Effector memory CD8-positive, alpha-beta T cell (primary cell): ENCODE data around the gene KLRG1.

Experiments used
- ATAC-seq: fragments of 150-1000 bp; cut with Tn5 transposase; replicated peaks from 2 replicates; pipeline ENCODE4 v1.10.0; 2021; ENCODE audit warnings: mild to moderate bottlenecking, moderate library complexity
- DNase-seq, 3 experiments: peaks; one replicate each; pipeline ENCODE4 v3.0.0; 2021
- H3K27ac Mint-ChIP-seq, 2 donors: one replicate each; pipeline ENCODE4 v1.8.0; 2022; ENCODE audit warnings: mild to moderate bottlenecking in 2 of 2, mixed read lengths in 2 of 2, moderate library complexity in 2 of 2
- H3K27me3 Mint-ChIP-seq, 2 donors: one replicate each; pipeline ENCODE4 v1.8.0; 2022; ENCODE audit warnings: mixed read lengths in 2 of 2
- H3K36me3 Mint-ChIP-seq: one replicate; pipeline ENCODE4 v1.8.0; 2022; ENCODE audit warnings: mild to moderate bottlenecking, moderate library complexity, mixed read lengths; ENCODE audit not compliant: insufficient read depth
- H3K4me1 Mint-ChIP-seq, 2 donors: one replicate each; pipeline ENCODE4 v1.8.0; 2022; ENCODE audit warnings: low read depth in 2 of 2, mixed read lengths in 2 of 2
- H3K4me3 Mint-ChIP-seq, 2 donors: one replicate each; pipeline ENCODE4 v1.8.0; 2022; ENCODE audit warnings: mild to moderate bottlenecking in 2 of 2, mixed read lengths in 2 of 2, moderate library complexity in 2 of 2
- H3K9me3 Mint-ChIP-seq, 2 donors: one replicate each; pipeline ENCODE4 v1.8.0; 2022; ENCODE audit warnings: mixed read lengths in 2 of 2
- total RNA-seq, 9 experiments: gene quantifications; one replicate each; lab custom pipeline; 2026; lab: John Stamatoyannopoulos, UW

The KLRG1 gene
- 2.2 to 190 (median 18.9) reads per million in 9 experiments for total RNA-seq

- Mint-ChIP-seq H3K27ac (peak within 1 kb of the TSS; percentile 89), H3K9me3 (peaks cover 0 to 5% of the 10 kb centered on the region in 2 donors), H3K27me3 (no peaks in the 10 kb centered on the region), H3K4me3 (peak within 1 kb of the TSS; percentile 75 to 88), H3K36me3 (peaks cover 33% of the 10 kb centered on the region), H3K4me1 (peaks cover 39 to 56% of the 10 kb centered on the region in 2 donors)
- ATAC-seq: peak; percentile 72
- peak in 1 of 3 experiments; percentile 25 for DNase-seq
Observed at GRCh38 chr12:8989413-8989812, at the start of gene KLRG1. Gene KLRG1 (plus strand): TSS chr12:8989546. CDS start chr12:8989636, 90 bp downstream.

GRCh38 chr12:8941691-8942478 is 47.5 kb upstream of the KLRG1 start:
- Mint-ChIP-seq H3K4me3 (no peak overlapping the region), H3K27me3 (no peaks in the 10 kb centered on the region), H3K4me1 (peaks cover 13 to 14% of the 10 kb centered on the region in 2 donors), H3K9me3 (no peaks in the 10 kb centered on the region), H3K27ac (peak overlapping the region; percentile 10 to 16), H3K36me3 (peaks cover 62% of the 10 kb centered on the region)
- DNase-seq: no peak
- ATAC-seq: no peak

GRCh38 chr12:8943565-8944186 is 45.7 kb upstream of the KLRG1 start:
- H3K36me3 Mint-ChIP-seq: peaks cover 56% of the 10 kb centered on the region
- no peaks in the 10 kb centered on the region for H3K9me3 Mint-ChIP-seq
- H3K27ac Mint-ChIP-seq: peak overlapping the region in 1 of 2 donors; percentile 16
- ATAC-seq (no peak), DNase-seq (no peak)
- no peaks in the 10 kb centered on the region for H3K27me3 Mint-ChIP-seq
- no peak overlapping the region for H3K4me3 Mint-ChIP-seq
- peaks cover 21 to 32% of the 10 kb centered on the region in 2 donors for H3K4me1 Mint-ChIP-seq

GRCh38 chr12:8946733-8947132 is 42.6 kb upstream of the KLRG1 start:
- ATAC-seq: no peak
- H3K4me1 Mint-ChIP-seq: peaks cover 36 to 56% of the 10 kb centered on the region in 2 donors
- H3K9me3 Mint-ChIP-seq: no peaks in the 10 kb centered on the region
- H3K36me3 Mint-ChIP-seq: peaks cover 49% of the 10 kb centered on the region
- no peak for DNase-seq
- H3K27ac Mint-ChIP-seq: peak overlapping the region; percentile 62 to 88
- no peaks in the 10 kb centered on the region for H3K27me3 Mint-ChIP-seq
- peak overlapping the region in 1 of 2 donors; percentile 91 for H3K4me3 Mint-ChIP-seq

GRCh38 chr12:8947737-8948136 is 41.6 kb upstream of the KLRG1 start:
- peak overlapping the region; percentile 88 to 95 for H3K27ac Mint-ChIP-seq

GRCh38 chr12:8948701-8949341 is 40.5 kb upstream of the KLRG1 start:
- Mint-ChIP-seq H3K9me3 (no peaks in the 10 kb centered on the region), H3K36me3 (peaks cover 37% of the 10 kb centered on the region), H3K27ac (peak overlapping the region; percentile 95 to 99), H3K27me3 (no peaks in the 10 kb centered on the region), H3K4me3 (peak overlapping the region; percentile 91 to 92), H3K4me1 (peaks cover 47 to 71% of the 10 kb centered on the region in 2 donors)
- peak in 1 of 3 experiments; percentile 9 for DNase-seq
- ATAC-seq: no peak

More at GRCh38 chr12:8947737-8948136, 41.6 kb upstream of the KLRG1 start:
- H3K9me3 Mint-ChIP-seq: no peaks in the 10 kb centered on the region
- no peak for ATAC-seq
- no peaks in the 10 kb centered on the region for H3K27me3 Mint-ChIP-seq
- no peak for DNase-seq
- H3K4me3 Mint-ChIP-seq: peak overlapping the region; percentile 91 to 92
- peaks cover 37 to 64% of the 10 kb centered on the region in 2 donors for H3K4me1 Mint-ChIP-seq
- H3K36me3 Mint-ChIP-seq: peaks cover 39% of the 10 kb centered on the region

GRCh38 chr12:8949342-8950220 is 39.8 kb upstream of the KLRG1 start, which contains the start of gene M6PR:
Gene M6PR (minus strand): TSS chr12:8949645. CDS start chr12:8946404, 3,241 bp downstream.
- no peaks in the 10 kb centered on the region for H3K27me3 Mint-ChIP-seq
- peaks cover 37% of the 10 kb centered on the region for H3K36me3 Mint-ChIP-seq
- peak within 1 kb of the TSS; percentile 95 to 99 for H3K27ac Mint-ChIP-seq
- H3K9me3 Mint-ChIP-seq: no peaks in the 10 kb centered on the region
- peak; percentile 81 to 85 (median 82) for DNase-seq
- H3K4me1 Mint-ChIP-seq: peaks cover 50 to 77% of the 10 kb centered on the region in 2 donors
- peak; percentile 65 for ATAC-seq
- peak within 1 kb of the TSS; percentile 91 to 92 for H3K4me3 Mint-ChIP-seq

- peak; percentile 9 for ATAC-seq
- H3K27me3 Mint-ChIP-seq: no peaks in the 10 kb centered on the region
- DNase-seq: no peak
- peaks cover 31% of the 10 kb centered on the region for H3K36me3 Mint-ChIP-seq
- peak overlapping the region; percentile 91 to 92 for H3K4me3 Mint-ChIP-seq
- peaks cover 50 to 77% of the 10 kb centered on the region in 2 donors for H3K4me1 Mint-ChIP-seq
- peak overlapping the region; percentile 95 to 99 for H3K27ac Mint-ChIP-seq
- H3K9me3 Mint-ChIP-seq: no peaks in the 10 kb centered on the region
Observed at GRCh38 chr12:8950221-8950527, 39.2 kb upstream of the KLRG1 start.

GRCh38 chr12:8950702-8951478 is 38.5 kb upstream of the KLRG1 start:
- H3K27ac Mint-ChIP-seq: peak overlapping the region; percentile 95 to 99
- H3K4me3 Mint-ChIP-seq: peak overlapping the region; percentile 91 to 92
- H3K9me3 Mint-ChIP-seq: no peaks in the 10 kb centered on the region
- ATAC-seq: peak; percentile 6
- peaks cover 27% of the 10 kb centered on the region for H3K36me3 Mint-ChIP-seq
- peak in 1 of 3 experiments; percentile 24 for DNase-seq
- H3K27me3 Mint-ChIP-seq: no peaks in the 10 kb centered on the region
- H3K4me1 Mint-ChIP-seq: peaks cover 49 to 77% of the 10 kb centered on the region in 2 donors

- ATAC-seq (peak; percentile 18), DNase-seq (peak; percentile 26 to 45 (median 30))
- no peaks in the 10 kb centered on the region for H3K27me3 Mint-ChIP-seq
- H3K4me3 Mint-ChIP-seq: peak overlapping the region; percentile 91 to 92
- H3K27ac Mint-ChIP-seq: peak overlapping the region; percentile 95 to 99
- H3K36me3 Mint-ChIP-seq: peaks cover 27% of the 10 kb centered on the region
- no peaks in the 10 kb centered on the region for H3K9me3 Mint-ChIP-seq
- peaks cover 48 to 73% of the 10 kb centered on the region in 2 donors for H3K4me1 Mint-ChIP-seq
Observed at GRCh38 chr12:8951744-8952143, 37.6 kb upstream of the KLRG1 start.

GRCh38 chr12:8953773-8954402 is 35.5 kb upstream of the KLRG1 start:
- ATAC-seq: peak; percentile 54
- DNase-seq: peak; percentile 47 to 61 (median 52)
- H3K36me3 Mint-ChIP-seq: peaks cover 24% of the 10 kb centered on the region
- no peaks in the 10 kb centered on the region for H3K9me3 Mint-ChIP-seq
- H3K27me3 Mint-ChIP-seq: no peaks in the 10 kb centered on the region
- H3K4me1 Mint-ChIP-seq: peaks cover 45 to 65% of the 10 kb centered on the region in 2 donors
- H3K4me3 Mint-ChIP-seq: peak overlapping the region; percentile 82 to 91
- peak overlapping the region; percentile 88 to 99 for H3K27ac Mint-ChIP-seq
